Measurements from ENCODE around the gene DDX24. TPM values are rescaled to one million over a fixed set of nuclear protein-coding genes. Genes with fewer than 3 reads are reported as not detected.

DDX24 gene
- total RNA-seq, 4 donors from 2014 or later: 182 to 252 (median 201) TPM

DNA sequence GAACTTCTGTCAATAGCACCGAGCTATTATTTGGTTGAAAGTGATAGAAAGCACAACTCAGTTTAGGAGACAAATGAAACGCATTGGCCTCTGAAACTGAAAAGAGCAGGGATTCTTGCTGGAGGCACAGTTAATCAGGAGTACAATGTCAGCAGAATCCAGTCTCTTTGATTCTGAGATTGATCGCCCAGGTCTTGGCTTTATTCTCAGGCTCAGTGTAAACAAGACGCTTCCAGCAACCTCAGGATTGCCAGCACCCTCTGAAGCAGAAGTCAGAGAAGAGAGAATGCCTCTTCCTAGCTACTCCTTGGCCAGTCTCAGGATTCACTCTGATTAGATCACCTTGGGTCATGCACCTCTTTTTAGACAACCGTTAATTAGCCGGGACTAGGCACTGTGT, 66.6 kb downstream of the DDX24 start:
- 66 to 70% methylated on average over 2 to 4 of the region's 6 CpGs for WGBS, 2 donors (ENCODE audit: low coverage in 1 of 2)
- ATAC-seq: no peak
- Histone ChIP-seq H3K4me3 (no peak overlapping the region), H3K27ac (no peak overlapping the region), H3K36me3 (no peaks in the 10 kb centered on the region), H3K27me3 (no peaks in the 10 kb centered on the region), H3K4me1 (peaks cover 0 to 13% (median 0%) of the 10 kb centered on the region in 3 donors), H3K9me3 (no peaks in the 10 kb centered on the region)
- TF ChIP-seq EP300 (IDR thresholded peaks at IDR 0.05) (no peak), POLR2AphosphoS5 (IDR thresholded peaks at IDR 0.05) (no peak), POLR2A (IDR thresholded peaks at IDR 0.05) (no peak)
- TF ChIP-seq, protein P1, sequence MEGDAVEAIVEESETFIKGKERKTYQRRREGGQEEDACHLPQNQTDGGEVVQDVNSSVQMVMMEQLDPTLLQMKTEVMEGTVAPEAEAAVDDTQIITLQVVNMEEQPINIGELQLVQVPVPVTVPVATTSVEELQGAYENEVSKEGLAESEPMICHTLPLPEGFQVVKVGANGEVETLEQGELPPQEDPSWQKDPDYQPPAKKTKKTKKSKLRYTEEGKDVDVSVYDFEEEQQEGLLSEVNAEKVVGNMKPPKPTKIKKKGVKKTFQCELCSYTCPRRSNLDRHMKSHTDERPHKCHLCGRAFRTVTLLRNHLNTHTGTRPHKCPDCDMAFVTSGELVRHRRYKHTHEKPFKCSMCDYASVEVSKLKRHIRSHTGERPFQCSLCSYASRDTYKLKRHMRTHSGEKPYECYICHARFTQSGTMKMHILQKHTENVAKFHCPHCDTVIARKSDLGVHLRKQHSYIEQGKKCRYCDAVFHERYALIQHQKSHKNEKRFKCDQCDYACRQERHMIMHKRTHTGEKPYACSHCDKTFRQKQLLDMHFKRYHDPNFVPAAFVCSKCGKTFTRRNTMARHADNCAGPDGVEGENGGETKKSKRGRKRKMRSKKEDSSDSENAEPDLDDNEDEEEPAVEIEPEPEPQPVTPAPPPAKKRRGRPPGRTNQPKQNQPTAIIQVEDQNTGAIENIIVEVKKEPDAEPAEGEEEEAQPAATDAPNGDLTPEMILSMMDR (IDR thresholded peaks at IDR 0.05): no peak

DNA sequence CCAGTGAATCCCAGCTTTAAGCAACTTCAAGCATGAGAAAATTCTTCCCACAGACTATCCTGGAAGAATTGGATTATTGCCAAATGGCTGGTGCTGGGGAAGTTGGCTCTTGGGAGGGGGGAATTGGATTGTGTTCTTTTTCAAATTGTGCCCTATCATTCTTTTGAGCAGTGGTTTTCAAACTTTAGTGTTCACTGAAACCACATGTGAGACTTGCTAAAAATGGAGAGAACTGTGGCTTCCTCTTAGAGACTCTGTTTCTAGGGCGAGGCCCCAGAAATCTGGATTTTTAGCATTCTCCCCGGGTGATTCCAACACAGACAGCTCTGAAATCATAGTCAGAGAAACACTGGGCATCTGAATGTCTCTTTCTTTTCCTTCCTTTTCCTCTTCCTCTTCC, 69.2 kb downstream of the DDX24 start:
- no peak for ATAC-seq
- no peaks in the 10 kb centered on the region for H3K36me3 ChIP-seq
- no peak overlapping the region for H3K4me3 ChIP-seq
- 58 to 67% methylated on average over 2 of the region's 2 CpGs for WGBS, 2 donors (ENCODE audit: low coverage in 1 of 2)
- H3K27ac ChIP-seq: no peak overlapping the region
- no peaks in the 10 kb centered on the region for H3K27me3 ChIP-seq
- no peaks in the 10 kb centered on the region for H3K9me3 ChIP-seq
- H3K4me1 ChIP-seq: peaks cover 0 to 13% (median 0%) of the 10 kb centered on the region in 3 donors
- TF ChIP-seq POLR2AphosphoS5 (IDR thresholded peaks at IDR 0.05) (no peak), EP300 (IDR thresholded peaks at IDR 0.05) (no peak)

- H3K4me1 ChIP-seq: peaks cover 0 to 13% (median 0%) of the 10 kb centered on the region in 3 donors
- no peak for ATAC-seq
- 91 to 100% methylated on average over 5 of the region's 6 CpGs for WGBS, 2 donors (ENCODE audit: low coverage in 1 of 2)
- no peaks in the 10 kb centered on the region for H3K9me3 ChIP-seq
- H3K4me3 ChIP-seq: no peak overlapping the region
- H3K27me3 ChIP-seq: no peaks in the 10 kb centered on the region
- no peak overlapping the region for H3K27ac ChIP-seq
- no peaks in the 10 kb centered on the region for H3K36me3 ChIP-seq
- TF ChIP-seq POLR2A (IDR thresholded peaks at IDR 0.05) (no peak), EP300 (IDR thresholded peaks at IDR 0.05) (no peak), POLR2AphosphoS5 (IDR thresholded peaks at IDR 0.05) (no peak)
- TF ChIP-seq, protein P1 (IDR thresholded peaks at IDR 0.05): no peak
These were observed 70.4 kb downstream of the DDX24 start for GRCh38 chr14:94010625-94011024.

GRCh38 chr14:94009767-94010166, 71.2 kb downstream of the DDX24 start:
- peaks cover 0 to 13% (median 0%) of the 10 kb centered on the region in 3 donors for H3K4me1 ChIP-seq
- no peak for ATAC-seq
- H3K4me3 ChIP-seq: no peak overlapping the region
- no peaks in the 10 kb centered on the region for H3K9me3 ChIP-seq
- 0 to 7% methylated on average over 3 to 4 of the region's 4 CpGs for WGBS, 2 donors (ENCODE audit: low coverage in 1 of 2)
- H3K27me3 ChIP-seq: no peaks in the 10 kb centered on the region
- no peak for TF ChIP-seq POLR2AphosphoS5 (IDR thresholded peaks at IDR 0.05)
- TF ChIP-seq POLR2A (IDR thresholded peaks at IDR 0.05): no peak
- TF ChIP-seq, protein P1 (IDR thresholded peaks at IDR 0.05): no peak
- no peak for TF ChIP-seq EP300 (IDR thresholded peaks at IDR 0.05)
- H3K36me3 ChIP-seq: no peaks in the 10 kb centered on the region
- H3K27ac ChIP-seq: no peak overlapping the region

GRCh38 chr14:94008234-94008633, 72.8 kb downstream of the DDX24 start:
- no peak overlapping the region for H3K4me3 ChIP-seq
- H3K4me1 ChIP-seq: peaks cover 0 to 13% (median 0%) of the 10 kb centered on the region in 3 donors
- TF ChIP-seq EP300 (IDR thresholded peaks at IDR 0.05) (no peak), POLR2A (IDR thresholded peaks at IDR 0.05) (no peak), POLR2AphosphoS5 (IDR thresholded peaks at IDR 0.05) (no peak)
- TF ChIP-seq, protein P1 (IDR thresholded peaks at IDR 0.05): no peak
- no peaks in the 10 kb centered on the region for H3K9me3 ChIP-seq
- H3K27me3 ChIP-seq: no peaks in the 10 kb centered on the region
- no peak overlapping the region for H3K27ac ChIP-seq
- no peaks in the 10 kb centered on the region for H3K36me3 ChIP-seq
- ATAC-seq: no peak
- 57 to 80% methylated on average over 1 to 3 of the region's 3 CpGs for WGBS, 2 donors (ENCODE audit: low coverage in 1 of 2)

Data from gastroesophageal sphincter (tissue), 4 donors.